Esophagus squamous epithelium (tissue), 5 donors: Measurements from ENCODE around the gene RCHY1. TPM values are rescaled to one million over a fixed set of nuclear protein-coding genes. Genes with fewer than 3 reads are reported as not detected.
"Not testable (repeated sequence)": the region's sequence is repeated elsewhere in the genome, so short reads cannot be mapped to it uniquely, and the experiment has no call there.

Experiments used
- DNase-seq: peaks from one replicate; lab custom pipeline; 2025; lab: John Stamatoyannopoulos, UW
- H3K27ac ChIP-seq, 4 donors: fragments of 200-600 bp; sonication (generic); one replicate each; pipeline ENCODE4 v1.5.1; 2016 to 2019; ENCODE audit warnings: mild to moderate bottlenecking in 1 of 4
- H3K27me3 ChIP-seq, 4 donors: fragments of 200-600 bp; sonication (generic); 1 replicate in 3 of 4; 2 replicates in 1 of 4; pipeline versions ENCODE4 v1.5.1 to v1.6.0; 2017 to 2021; ENCODE audit warnings: antibody characterized with exemption in 1 of 4
- H3K36me3 ChIP-seq, 3 donors: fragments of 200-600 bp; sonication (generic); one replicate each; pipeline ENCODE4 v1.5.1; 2016 to 2019
- H3K4me1 ChIP-seq, 3 donors: fragments of 200-600 bp; sonication (generic); one replicate each; pipeline ENCODE4 v1.5.1; 2017 to 2019
- H3K4me3 ChIP-seq, 4 donors: fragments of 200-600 bp; sonication (generic); 1 replicate in 3 of 4; 2 replicates in 1 of 4; pipeline ENCODE4 v1.5.1; 2016 to 2019; ENCODE audit warnings: mild to moderate bottlenecking in 2 of 4, moderate library complexity in 1 of 4
- H3K9me3 ChIP-seq, 3 donors: fragments of 200-600 bp; sonication (generic); one replicate each; pipeline ENCODE4 v1.5.1; 2016 to 2019
- CTCF ChIP-seq, 6 experiments: fragments of 450-650 bp in 4 of 6; fragments of 200-600 bp in 2 of 6; sonication (generic) in 2 of 6; IDR thresholded peaks; one replicate each; pipeline ENCODE4 v1.5.1; 2016 to 2019; ENCODE audit warnings: antibody characterized with exemption in 6 of 6, mild to moderate bottlenecking in 4 of 6, moderate library complexity in 4 of 6
- POLR2A ChIP-seq, 4 donors: fragments of 450-650 bp; IDR thresholded peaks; one replicate each; pipeline ENCODE4 v1.6.1; 2017; ENCODE audit warnings: antibody characterized with exemption in 4 of 4, mild to moderate bottlenecking in 4 of 4, moderate library complexity in 3 of 4
- WGBS, 2 donors: methylation state at CpG; one replicate each; pipeline ENCODE4 v1.1.5; 2018; 5-methylcytosine and 5-hydroxymethylcytosine counted together
- intact Hi-C: fragments of 100-400 bp; cut with DNase I; formaldehyde crosslinking; loops from one replicate; pipeline ENCODE4 v1.15.0; 2022
- total RNA-seq, 4 donors: library from RNA; depleted of rRNA; stranded (reverse); fragments of >200 nt; gene quantifications; one replicate each; pipeline ENCODE4 v1.1.0, GENCODE V29; 2016
- donor health status: DM: yes; HTN: yes; CAD: no.

The RCHY1 gene
- total RNA-seq, 4 donors from 2014 or later: 11.6 to 27.5 (median 15.1) TPM

DNA sequence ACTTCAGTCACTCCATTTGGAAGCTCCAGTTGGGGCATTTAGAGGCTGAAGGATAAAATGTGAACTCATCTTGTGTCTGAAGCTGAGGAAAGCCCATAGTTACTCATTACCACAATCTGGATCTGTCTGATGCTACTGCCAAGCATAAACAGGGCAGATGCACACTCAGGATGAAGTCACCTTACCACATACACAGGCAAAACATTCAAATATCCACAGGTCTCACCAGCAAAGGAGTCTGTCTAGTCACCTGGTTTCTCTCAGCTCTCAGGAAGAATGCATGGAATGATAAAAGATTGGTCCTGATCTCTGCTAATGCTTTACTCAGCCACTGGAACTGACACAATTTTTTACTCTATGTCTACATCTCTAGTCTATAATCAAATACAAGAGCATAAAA is 28.6 kb upstream of the RCHY1 start:
- Histone ChIP-seq H3K27ac (no peak overlapping the region), H3K27me3 (no peaks in the 10 kb centered on the region), H3K36me3 (peaks cover 0 to 16% (median 0%) of the 10 kb centered on the region in 3 donors), H3K4me1 (no peaks in the 10 kb centered on the region), H3K4me3 (no peak overlapping the region), H3K9me3 (no peaks in the 10 kb centered on the region)
- no peak for DNase-seq
- TF ChIP-seq POLR2A (IDR thresholded peaks at IDR 0.05): no peak
- TF ChIP-seq CTCF (IDR thresholded peaks at IDR 0.05): no peak
- intact Hi-C loops: no loop called here

DNA sequence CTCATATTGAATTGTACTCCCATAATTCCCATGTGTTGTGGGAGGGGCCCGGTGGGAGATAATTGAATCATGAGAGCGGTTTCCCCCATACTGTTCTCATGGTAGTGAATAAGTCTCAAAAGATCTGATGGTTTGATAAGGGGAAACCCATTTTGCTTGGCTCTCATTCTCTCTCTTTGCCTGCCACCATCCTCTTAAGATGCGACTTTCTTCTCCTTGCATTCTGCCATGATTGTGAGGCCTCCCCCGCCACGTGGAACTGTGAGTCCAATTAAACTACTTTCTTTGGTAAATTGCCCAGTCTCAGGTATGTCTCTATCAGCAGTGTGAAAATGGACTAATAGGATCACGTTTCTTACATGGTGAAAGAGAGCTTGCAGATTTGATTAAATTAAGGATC is 23.1 kb upstream of the RCHY1 start:
- Histone ChIP-seq H3K36me3 (peaks cover 0 to 15% (median 0%) of the 10 kb centered on the region in 3 donors), H3K9me3 (peaks cover 0 to 13% (median 8%) of the 10 kb centered on the region in 3 donors)
- H3K4me3 ChIP-seq, H3K27me3 ChIP-seq, H3K27ac ChIP-seq, H3K4me1 ChIP-seq, intact Hi-C loops, DNase-seq: not testable (repeated sequence)
- 91 to 94% methylated on average over 6 of the region's 6 CpGs for WGBS, 2 donors

DNA sequence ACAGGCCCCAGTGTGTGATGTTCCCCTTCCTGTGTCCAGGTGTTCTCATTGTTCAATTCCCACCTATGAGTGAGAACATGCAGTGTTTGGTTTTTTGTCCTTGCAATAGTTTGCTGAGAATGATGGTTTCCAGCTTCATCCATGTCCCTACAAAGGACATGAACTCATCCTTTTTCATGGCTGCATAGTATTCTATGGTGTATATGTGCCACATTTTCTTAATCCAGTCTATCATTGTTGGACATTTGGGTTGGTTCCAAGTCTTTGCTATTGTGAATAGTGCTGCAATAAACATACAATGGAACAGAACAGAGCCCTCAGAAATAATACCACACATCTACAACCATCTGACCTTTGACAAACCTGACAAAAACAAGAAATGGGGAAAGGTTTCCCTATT is 19.7 kb upstream of the RCHY1 start:
- Histone ChIP-seq H3K36me3 (peaks cover 0 to 48% (median 4%) of the 10 kb centered on the region in 3 donors), H3K9me3 (peaks cover 0 to 26% (median 8%) of the 10 kb centered on the region in 3 donors)
- H3K4me3 ChIP-seq, intact Hi-C loops, H3K27ac ChIP-seq, H3K27me3 ChIP-seq, H3K4me1 ChIP-seq, DNase-seq: not testable (repeated sequence)

DNA sequence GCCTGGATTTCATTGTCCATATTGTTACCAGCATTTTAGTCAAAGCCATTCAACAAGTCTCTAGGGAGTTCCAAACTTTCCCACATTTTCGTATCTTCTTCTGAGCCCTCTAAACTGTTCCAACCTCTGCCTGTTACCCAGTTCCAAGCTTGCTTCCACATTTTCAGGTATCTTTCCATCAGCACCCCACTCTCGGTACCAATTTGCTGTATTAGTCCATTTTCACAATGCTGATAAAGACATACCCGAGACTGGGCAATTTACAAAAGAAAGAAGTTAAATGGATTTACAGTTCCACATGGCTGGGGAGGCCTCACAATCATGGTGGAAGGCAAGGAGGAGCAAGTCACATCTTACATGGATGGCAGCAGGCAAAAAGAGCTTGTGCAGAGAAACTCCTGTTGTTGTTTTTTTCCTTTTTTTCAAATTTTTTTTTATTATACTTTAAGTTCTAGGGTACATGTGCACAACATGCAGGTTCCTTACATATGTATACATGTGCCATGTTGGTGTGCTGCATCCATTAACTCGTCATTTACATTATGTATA is 19.2 kb upstream of the RCHY1 start:
- Histone ChIP-seq H3K9me3 (peaks cover 0 to 26% (median 8%) of the 10 kb centered on the region in 3 donors), H3K36me3 (peaks cover 0 to 53% (median 4%) of the 10 kb centered on the region in 3 donors)
- H3K4me1 ChIP-seq, H3K27me3 ChIP-seq, H3K27ac ChIP-seq, intact Hi-C loops, H3K4me3 ChIP-seq, DNase-seq: not testable (repeated sequence)
- 91 to 95% methylated on average over 4 of the region's 4 CpGs for WGBS, 2 donors

GRCh38 chr4:75531536-75532143 is 17.4 kb upstream of the RCHY1 start:
- intact Hi-C loops, H3K27me3 ChIP-seq, H3K4me1 ChIP-seq, H3K4me3 ChIP-seq, DNase-seq, H3K27ac ChIP-seq: not testable (repeated sequence)
- WGBS, 2 donors: 96% methylated on average over 5 to 7 of the region's 7 CpGs
- H3K36me3 ChIP-seq: peaks cover 4 to 71% (median 7%) of the 10 kb centered on the region in 3 donors
- H3K9me3 ChIP-seq: peaks cover 0 to 26% (median 8%) of the 10 kb centered on the region in 3 donors

DNA sequence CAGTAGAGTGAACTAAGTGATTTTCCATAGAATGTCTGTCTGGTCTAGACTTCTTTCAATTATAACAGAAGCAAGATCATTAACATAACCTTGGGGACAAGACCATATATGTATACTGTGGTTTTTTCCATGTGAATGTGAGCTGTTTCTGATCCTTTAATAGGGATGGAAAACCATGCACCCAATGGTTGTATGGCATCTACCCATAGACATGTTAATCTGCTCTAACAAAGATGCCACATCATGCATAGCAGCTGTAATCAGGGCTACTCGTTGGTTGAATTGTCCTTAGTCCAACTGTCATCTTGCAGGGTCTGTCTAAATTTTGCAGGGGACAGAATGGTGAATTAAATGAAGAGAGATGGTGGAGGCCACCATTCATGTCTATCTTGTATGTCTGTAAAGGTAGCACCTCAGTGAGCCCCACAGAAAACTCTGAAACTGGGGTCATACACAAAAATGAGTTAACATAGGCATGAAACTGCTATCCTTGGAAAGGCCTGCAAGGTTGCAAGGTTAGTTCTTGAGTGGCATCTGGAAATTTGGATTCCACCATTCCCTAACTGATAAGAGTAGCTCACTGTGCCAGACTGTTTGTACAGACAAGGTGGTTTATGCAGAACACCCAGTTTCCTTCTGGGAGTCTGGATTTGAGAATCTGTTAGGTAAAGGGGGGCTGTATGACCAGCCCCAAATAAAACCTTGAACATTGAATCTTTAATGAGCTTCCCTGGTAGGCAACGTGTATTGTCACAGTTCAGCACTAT is 16.5 kb upstream of the RCHY1 start:
- intact Hi-C loops: no loop called here
- H3K27me3 ChIP-seq: no peaks in the 10 kb centered on the region
- no peak overlapping the region for H3K27ac ChIP-seq
- 91 to 100% methylated on average over 2 of the region's 2 CpGs for WGBS, 2 donors
- H3K9me3 ChIP-seq: peaks cover 0 to 26% (median 8%) of the 10 kb centered on the region in 3 donors
- peaks cover 4 to 80% (median 9%) of the 10 kb centered on the region in 3 donors for H3K36me3 ChIP-seq
- H3K4me1 ChIP-seq: no peaks in the 10 kb centered on the region
- no peak for DNase-seq
- TF ChIP-seq POLR2A (IDR thresholded peaks at IDR 0.05) (no peak), CTCF (IDR thresholded peaks at IDR 0.05) (no peak)
- no peak overlapping the region for H3K4me3 ChIP-seq

GRCh38 chr4:75527482-75527881 is 13.3 kb upstream of the RCHY1 start:
- Histone ChIP-seq H3K4me3 (no peak overlapping the region), H3K36me3 (peaks cover 4 to 99% (median 9%) of the 10 kb centered on the region in 3 donors), H3K4me1 (no peaks in the 10 kb centered on the region), H3K27ac (no peak overlapping the region), H3K9me3 (peaks cover 0 to 15% (median 0%) of the 10 kb centered on the region in 3 donors), H3K27me3 (no peaks in the 10 kb centered on the region)
- TF ChIP-seq POLR2A (IDR thresholded peaks at IDR 0.05): no peak
- no peak for TF ChIP-seq CTCF (IDR thresholded peaks at IDR 0.05)
- intact Hi-C loops: no loop called here
- DNase-seq: no peak
